HepG2 (cell line): ENCODE measurements around the gene EMILIN1. TPM values are rescaled to one million over a fixed set of nuclear protein-coding genes. Genes with fewer than 3 reads are reported as not detected.

Experiments used
- CSRNP1 ChIP-seq: sonication (generic); formaldehyde crosslinking; IDR thresholded peaks from 2 replicates; pipeline ENCODE4 v1.8.1; 2023; ENCODE audit warnings: mild to moderate bottlenecking, missing genetic modification reagents
- FLYWCH1 ChIP-seq: sonication (generic); formaldehyde crosslinking; IDR thresholded peaks from 2 replicates; pipeline ENCODE4 v1.8.1; 2023; ENCODE audit warnings: mild to moderate bottlenecking, missing genetic modification reagents
- GATAD1 ChIP-seq: IDR thresholded peaks from 2 replicates; pipeline ENCODE4 v1.6.1; 2016; ENCODE audit warnings: missing genetic modification reagents, missing compliant biosample characterization
- HMGXB4 ChIP-seq, 2 experiments: sonication (generic) in 1 of 2; formaldehyde crosslinking in 1 of 2; IDR thresholded peaks; 2 replicates each; pipeline versions ENCODE4 v1.4.0 to v1.6.1; 2018 to 2020; ENCODE audit warnings: missing genetic modification reagents in 2 of 2, borderline replicate concordance in 1 of 2, low read depth in 1 of 2, mild to moderate bottlenecking in 1 of 2, missing biosample characterization in 1 of 2
- HOXD1 ChIP-seq: sonication (generic); formaldehyde crosslinking; IDR thresholded peaks from 2 replicates; pipeline ENCODE4 v1.5.0; 2020; ENCODE audit warnings: missing genetic modification reagents
- MNT ChIP-seq: fragments of 450-650 bp; IDR thresholded peaks from 2 replicates; pipeline ENCODE4 v1.6.1; 2016
- NFKB2 ChIP-seq: sonication (generic); formaldehyde crosslinking; IDR thresholded peaks from 2 replicates; pipeline ENCODE4 v1.4.0; 2020; ENCODE audit warnings: missing genetic modification reagents, borderline replicate concordance
- PHF5A ChIP-seq: IDR thresholded peaks from one replicate; pipeline ENCODE4 v1.6.1; 2018; ENCODE audit warnings: low read depth, missing genetic modification reagents; ENCODE audit not compliant: unreplicated experiment
- SP5 ChIP-seq: IDR thresholded peaks from 2 replicates; pipeline ENCODE4 v1.6.1; 2016; ENCODE audit warnings: low read depth, borderline replicate concordance
- THYN1 ChIP-seq: sonication (generic); formaldehyde crosslinking; IDR thresholded peaks from 2 replicates; pipeline ENCODE4 v1.8.1; 2023; ENCODE audit warnings: low read depth, mild to moderate bottlenecking, moderate library complexity, missing genetic modification reagents, borderline replicate concordance
- YEATS4 ChIP-seq: sonication (generic); formaldehyde crosslinking; IDR thresholded peaks from 2 replicates; pipeline ENCODE4 v1.4.0; 2020; ENCODE audit warnings: missing genetic modification reagents, borderline replicate concordance
- ZBED4 ChIP-seq: sonication (generic); formaldehyde crosslinking; IDR thresholded peaks from 2 replicates; pipeline ENCODE4 v1.4.0; 2020; ENCODE audit warnings: missing genetic modification reagents, borderline replicate concordance
- ZBTB14 ChIP-seq: sonication (generic); formaldehyde crosslinking; IDR thresholded peaks from 2 replicates; pipeline ENCODE4 v1.4.0; 2020; ENCODE audit warnings: missing genetic modification reagents
- ZNF552 ChIP-seq: sonication (generic); formaldehyde crosslinking; IDR thresholded peaks from 2 replicates; pipeline ENCODE4 v1.9.0; 2022; ENCODE audit warnings: missing genetic modification reagents, mild to moderate bottlenecking, borderline replicate concordance
- ZNF563 ChIP-seq: sonication (generic); formaldehyde crosslinking; IDR thresholded peaks from 2 replicates; pipeline ENCODE4 v1.8.0; 2022; ENCODE audit warnings: mild to moderate bottlenecking, moderate library complexity, missing genetic modification reagents
- ZSCAN12 ChIP-seq: sonication (generic); formaldehyde crosslinking; IDR thresholded peaks from 2 replicates; pipeline ENCODE4 v1.9.0; 2021; ENCODE audit warnings: mild to moderate bottlenecking, missing genetic modification reagents
- polyA plus RNA-seq, 8 experiments: library from polyadenylated mRNA; depleted of rRNA in 3 of 8; stranded (reverse) in 7 of 8; unstranded in 1 of 8; fragments of >200 nt; fragmentation: Illumina TruSeq in 4 of 8; extraction: Trizol in 4 of 8; gene quantifications; 2 replicates each; pipeline versions ENCODE4 v1.2.1 to v1.2.3, GENCODE V29; 2011 to 2016; ENCODE audit warnings: low read depth in 4 of 8, missing spikeins in 1 of 8, mixed read lengths in 1 of 8; ENCODE audit not compliant: insufficient read depth in 1 of 8
- total RNA-seq, 5 experiments: library from RNA; depleted of rRNA; stranded (reverse); fragments of >200 nt; fragmentation: Illumina TruSeq; extraction: Trizol; gene quantifications; 2 replicates each; pipeline ENCODE4 v1.2.3, GENCODE V29; 2016; ENCODE audit warnings: low read depth in 1 of 5

EMILIN1 gene
- total and polyA plus RNA-seq, 2 of the 13 experiments (the other 11 are each of a cell fraction or from before 2014, with no cell fraction given), result 8.1 to 9.7 TPM

GRCh38 chr2:27086090-27086723 lies 7.8 kb downstream of the EMILIN1 start (continued):
- peak; percentile 55; the same call in 1 of the 2 replicates for TF ChIP-seq ZBTB14 (CRISPR knock-in tag)
- peak; percentile 71; the same call in 1 of the 2 replicates for TF ChIP-seq SP5
- TF ChIP-seq ZNF563 (CRISPR knock-in tag), result no peak
- TF ChIP-seq HOXD1, result peak; percentile 88; the same call in 1 of the 2 replicates
- TF ChIP-seq MNT, result peak; percentile 71
- no peak for TF ChIP-seq THYN1 (CRISPR knock-in tag)
- TF ChIP-seq GATAD1, result peak; percentile 75
- TF ChIP-seq CSRNP1, result peak; percentile 89
- no peak; the same call in 1 of the 2 replicates for TF ChIP-seq ZNF552
- peak; percentile 90 for TF ChIP-seq ZBED4 (CRISPR knock-in tag)
- 0 out of 2 replicates have a peak, but pooled peaks have one; percentile 16 for TF ChIP-seq ZSCAN12 (CRISPR knock-in tag)
- TF ChIP-seq YEATS4 (CRISPR knock-in tag), result peak; percentile 91
- TF ChIP-seq NFKB2 (CRISPR knock-in tag), result peak; percentile 92
- TF ChIP-seq PHF5A (CRISPR knock-in tag), result peak; percentile 82
- TF ChIP-seq FLYWCH1 (CRISPR knock-in tag), result peak; percentile 85; the same call in 1 of the 2 replicates
- TF ChIP-seq HMGXB4 (CRISPR knock-in tag; IDR thresholded peaks at IDR 0.05; ENCODE audit: borderline replicate concordance in 1 of 2, low read depth in 1 of 2), result peak; percentile 96
